Left renal cortex interstitium (tissue), 4 donors: ENCODE measurements around the gene RPL32. TPM values are rescaled to one million over a fixed set of nuclear protein-coding genes. Genes with fewer than 3 reads are reported as not detected.
A peak's percentile ranks its signal among the peaks of the same experiment; 100 is the strongest.
"Not testable (repeated sequence)": the region's sequence is repeated elsewhere in the genome, so short reads cannot be mapped to it uniquely, and the experiment has no call there.

Experiments
- DNase-seq, 4 donors: peaks; one replicate each; pipeline ENCODE4 v3.0.0-alpha.2; 2013; ENCODE audit warnings: low read depth in 4 of 4, low spot score in 2 of 4, missing footprints in 1 of 4
- polyA plus RNA-seq, 4 donors: library from polyadenylated mRNA; unstranded; fragments of 120-200 nt; gene quantifications; one replicate each; pipeline ENCODE4 v1.2.1, GENCODE V29; 2013; ENCODE audit not compliant: insufficient read length in 4 of 4

Gene RPL32
- polyA plus RNA-seq, 4 donors = 1,834 to 2,419 (median 2,318) TPM

GRCh38 chr3:12810013-12810780 is 31.2 kb downstream of the RPL32 start:
- DNase-seq = peak; percentile 74 to 89 (median 82)

- no peak for DNase-seq
Measured at GRCh38 chr3:12809435-12809834, 31.9 kb downstream of the RPL32 start.

- no peak for DNase-seq
Measured at GRCh38 chr3:12809001-12809400, 32.4 kb downstream of the RPL32 start.

GRCh38 chr3:12808587-12808986 is 32.8 kb downstream of the RPL32 start:
- no peak for DNase-seq

- DNase-seq = no peak
Measured at GRCh38 chr3:12807601-12808359, 33.6 kb downstream of the RPL32 start.

GRCh38 chr3:12807066-12807465 is 34.3 kb downstream of the RPL32 start:
- DNase-seq = no peak

- DNase-seq = no peak
Measured at GRCh38 chr3:12803371-12803770, 38.0 kb downstream of the RPL32 start.

GRCh38 chr3:12799525-12800440 is 41.6 kb downstream of the RPL32 start:
- DNase-seq = no peak

GRCh38 chr3:12798559-12799179 is 42.7 kb downstream of the RPL32 start:
- no peak for DNase-seq

GRCh38 chr3:12797892-12798558 is 43.3 kb downstream of the RPL32 start:
- DNase-seq = no peak

- no peak for DNase-seq
Measured at GRCh38 chr3:12797124-12797891, 44.1 kb downstream of the RPL32 start.

- peak in 1 of 4 donors; percentile 57 for DNase-seq
Measured at GRCh38 chr3:12796171-12797123, 44.9 kb downstream of the RPL32 start, which contains the start of gene CAND2. Gene CAND2 (plus strand): TSS chr3:12796680. CDS start chr3:12796721, 41 bp downstream.

- DNase-seq = no peak
Measured at GRCh38 chr3:12793701-12794100, 47.7 kb downstream of the RPL32 start.

- DNase-seq = no peak
Measured at GRCh38 chr3:12791430-12791829, 49.9 kb downstream of the RPL32 start.

- DNase-seq = not testable (repeated sequence)
Measured at GRCh38 chr3:12787967-12788690, 53.2 kb downstream of the RPL32 start.

- not testable (repeated sequence) for DNase-seq
Measured at GRCh38 chr3:12787346-12787745, 54.0 kb downstream of the RPL32 start.

GRCh38 chr3:12785096-12785495 is 56.3 kb downstream of the RPL32 start:
- DNase-seq = no peak
